Neuronal stem cell (in vitro differentiated cells): ENCODE measurements around the gene NSD1.
A peak's percentile ranks its signal among the peaks of the same experiment; 100 is the strongest.
"Not testable (repeated sequence)": the region's sequence is repeated elsewhere in the genome, so short reads cannot be mapped to it uniquely, and the experiment has no call there.

Experiments used
- DNase-seq: peaks from one replicate; pipeline ENCODE4 v3.0.0-alpha.2; 2013; ENCODE audit warnings: low spot score
- H2AFZ ChIP-seq: one replicate; pipeline ENCODE4 v1.6.1; 2013; ENCODE audit warnings: mild to moderate bottlenecking, low read length, inconsistent platforms
- H2AK5ac ChIP-seq: 2 replicates; pipeline ENCODE4 v1.6.1; 2013; ENCODE audit warnings: low read depth, mild to moderate bottlenecking, inconsistent platforms, low read length, moderate library complexity, mixed read lengths
- H2BK120ac ChIP-seq: 2 replicates; pipeline ENCODE4 v1.6.1; 2013; ENCODE audit warnings: low read depth, mild to moderate bottlenecking, inconsistent platforms, low read length, moderate library complexity, mixed read lengths
- H2BK12ac ChIP-seq: one replicate; pipeline ENCODE4 v1.6.1; 2013; ENCODE audit warnings: low read length, inconsistent platforms
- H2BK15ac ChIP-seq: 2 replicates; pipeline ENCODE4 v1.6.1; 2013; ENCODE audit warnings: mild to moderate bottlenecking, low read length, inconsistent platforms, mixed read lengths
- H2BK5ac ChIP-seq: one replicate; pipeline ENCODE4 v1.6.1; 2013; ENCODE audit warnings: inconsistent platforms, mild to moderate bottlenecking, low read length, moderate library complexity
- H3K14ac ChIP-seq: one replicate; pipeline ENCODE4 v1.6.1; 2013; ENCODE audit warnings: low read length, inconsistent platforms
- H3K18ac ChIP-seq: 2 replicates; pipeline ENCODE4 v1.6.1; 2013; ENCODE audit warnings: low read length, inconsistent platforms
- H3K23ac ChIP-seq: 2 replicates; pipeline ENCODE4 v1.6.1; 2013; ENCODE audit warnings: low read depth, mild to moderate bottlenecking, mixed read lengths, low read length, inconsistent platforms; ENCODE audit not compliant: poor library complexity
- H3K27ac ChIP-seq: replicated peaks from 3 replicates; pipeline ENCODE4 v1.5.1; 2013; ENCODE audit warnings: low read length, inconsistent platforms
- H3K27me3 ChIP-seq, 3 experiments: 2 replicates each; pipeline ENCODE4 v1.6.1; 2013; ENCODE audit warnings: low read length in 3 of 3, mild to moderate bottlenecking in 2 of 3, inconsistent platforms in 1 of 3, low read depth in 1 of 3, mixed read lengths in 1 of 3, moderate library complexity in 1 of 3; ENCODE audit not compliant: control insufficient read depth in 3 of 3, insufficient read depth in 3 of 3
- H3K36me3 ChIP-seq, 2 donors: replicated peaks in 1 of 2; 2 replicates each; pipeline ENCODE4 v1.6.1; 2013; ENCODE audit warnings: low read length in 2 of 2; ENCODE audit not compliant: control insufficient read depth in 2 of 2, insufficient read depth in 2 of 2
- H3K4ac ChIP-seq: 2 replicates; pipeline ENCODE4 v1.6.1; 2013; ENCODE audit warnings: inconsistent platforms, mild to moderate bottlenecking, low read length, moderate library complexity
- H3K4me1 ChIP-seq, 2 donors: 1 replicate in 1 of 2; 2 replicates in 1 of 2; pipeline ENCODE4 v1.6.1; 2013; ENCODE audit warnings: low read length in 2 of 2, low read depth in 1 of 2; ENCODE audit not compliant: control insufficient read depth in 2 of 2, insufficient read depth in 1 of 2
- H3K4me2 ChIP-seq: one replicate; pipeline ENCODE4 v1.6.1; 2013; ENCODE audit warnings: mild to moderate bottlenecking, low read length, inconsistent platforms; ENCODE audit not compliant: insufficient read depth, poor library complexity, severe bottlenecking
- H3K4me3 ChIP-seq, 2 donors: 2 replicates each; pipeline ENCODE4 v1.5.1; 2013; ENCODE audit warnings: low read length in 2 of 2, mild to moderate bottlenecking in 2 of 2, inconsistent platforms in 1 of 2, moderate library complexity in 1 of 2
- H3K79me1 ChIP-seq: one replicate; pipeline ENCODE4 v1.6.1; 2013; ENCODE audit warnings: low read depth, mild to moderate bottlenecking, inconsistent platforms, low read length, moderate library complexity
- H3K9ac ChIP-seq: one replicate; pipeline ENCODE4 v1.6.1; 2013; ENCODE audit warnings: mild to moderate bottlenecking, low read depth, low read length, inconsistent platforms; ENCODE audit not compliant: poor library complexity
- H3K9me3 ChIP-seq, 2 donors: replicated peaks in 1 of 2; 2 replicates each; pipeline versions ENCODE3 to v1.6.1; 2013; ENCODE audit warnings: low read length in 2 of 2, mild to moderate bottlenecking in 2 of 2, inconsistent platforms in 1 of 2, low read depth in 1 of 2, mixed read lengths in 1 of 2, moderate library complexity in 1 of 2; ENCODE audit not compliant: control insufficient read depth in 2 of 2, insufficient read depth in 1 of 2
- H4K8ac ChIP-seq: one replicate; pipeline ENCODE4 v1.6.1; 2013; ENCODE audit warnings: low read depth, mild to moderate bottlenecking, inconsistent platforms, low read length, moderate library complexity
- H4K91ac ChIP-seq: one replicate; pipeline ENCODE4 v1.6.1; 2013; ENCODE audit warnings: low read length, low read depth, mild to moderate bottlenecking, inconsistent platforms; ENCODE audit not compliant: poor library complexity
- WGBS, 2 donors: extraction: QIAGEN DNeasy Blood & Tissue Kit; methylation state at CpG; one replicate each; pipeline ENCODE4 v1.1.7; 2013; ENCODE audit warnings: missing lambda C conversion rate in 2 of 2, mixed read lengths in 1 of 2; ENCODE audit not compliant: insufficient read length in 2 of 2, insufficient replicate concordance in 1 of 2; ENCODE audit errors: extremely low coverage in 2 of 2; 5-methylcytosine and 5-hydroxymethylcytosine counted together

NSD1 gene

GRCh38 chr5:177306103-177306640 is 172.6 kb downstream of the NSD1 start:
- H2BK15ac ChIP-seq, DNase-seq, H3K9ac ChIP-seq, H2BK120ac ChIP-seq, H2BK5ac ChIP-seq, H4K8ac ChIP-seq, H3K4me3 ChIP-seq, H2BK12ac ChIP-seq, H3K23ac ChIP-seq, H3K4ac ChIP-seq, H4K91ac ChIP-seq, H2AK5ac ChIP-seq, H2AFZ ChIP-seq, H3K27ac ChIP-seq, H3K18ac ChIP-seq, H3K27me3 ChIP-seq, H3K9me3 ChIP-seq, H3K14ac ChIP-seq, H3K4me2 ChIP-seq: not testable (repeated sequence)
- no CpG with 5 or more reads among the region's 11 CpGs for WGBS, 2 donors
- Histone ChIP-seq H3K36me3 (peaks cover 25 to 68% of the 10 kb centered on the region in 2 donors), H3K4me1 (peaks cover 15 to 24% of the 10 kb centered on the region in 2 donors), H3K79me1 (peaks cover 14% of the 10 kb centered on the region)

GRCh38 chr5:177306674-177307543 is 173.3 kb downstream of the NSD1 start:
- no peak overlapping the region for H2AFZ ChIP-seq
- no peak overlapping the region for H2BK5ac ChIP-seq
- no peak overlapping the region for H3K4me2 ChIP-seq
- peak overlapping the region; percentile 56 for H3K23ac ChIP-seq
- peaks cover 19 to 61% of the 10 kb centered on the region in 2 donors for H3K36me3 ChIP-seq
- H3K27ac ChIP-seq = no peak overlapping the region
- H4K8ac ChIP-seq = no peak overlapping the region
- peaks cover 0 to 8% (median 0%) of the 10 kb centered on the region in 3 experiments for H3K27me3 ChIP-seq
- H2BK120ac ChIP-seq = no peak overlapping the region
- H3K9ac ChIP-seq = no peak overlapping the region
- H3K4me3 ChIP-seq = no peak overlapping the region
- H2BK15ac ChIP-seq = no peak overlapping the region
- no peak overlapping the region for H4K91ac ChIP-seq
- no peaks in the 10 kb centered on the region for H3K9me3 ChIP-seq
- no peak overlapping the region for H3K18ac ChIP-seq
- WGBS, 2 donors = no CpG with 5 or more reads among the region's 15 CpGs
- no peak for DNase-seq
- H3K4me1 ChIP-seq = peaks cover 15 to 24% of the 10 kb centered on the region in 2 donors
- H3K14ac ChIP-seq = no peak overlapping the region
- H3K79me1 ChIP-seq = peaks cover 14% of the 10 kb centered on the region
- no peak overlapping the region for H3K4ac ChIP-seq
- H2BK12ac ChIP-seq = no peak overlapping the region
- H2AK5ac ChIP-seq = no peak overlapping the region

DNA sequence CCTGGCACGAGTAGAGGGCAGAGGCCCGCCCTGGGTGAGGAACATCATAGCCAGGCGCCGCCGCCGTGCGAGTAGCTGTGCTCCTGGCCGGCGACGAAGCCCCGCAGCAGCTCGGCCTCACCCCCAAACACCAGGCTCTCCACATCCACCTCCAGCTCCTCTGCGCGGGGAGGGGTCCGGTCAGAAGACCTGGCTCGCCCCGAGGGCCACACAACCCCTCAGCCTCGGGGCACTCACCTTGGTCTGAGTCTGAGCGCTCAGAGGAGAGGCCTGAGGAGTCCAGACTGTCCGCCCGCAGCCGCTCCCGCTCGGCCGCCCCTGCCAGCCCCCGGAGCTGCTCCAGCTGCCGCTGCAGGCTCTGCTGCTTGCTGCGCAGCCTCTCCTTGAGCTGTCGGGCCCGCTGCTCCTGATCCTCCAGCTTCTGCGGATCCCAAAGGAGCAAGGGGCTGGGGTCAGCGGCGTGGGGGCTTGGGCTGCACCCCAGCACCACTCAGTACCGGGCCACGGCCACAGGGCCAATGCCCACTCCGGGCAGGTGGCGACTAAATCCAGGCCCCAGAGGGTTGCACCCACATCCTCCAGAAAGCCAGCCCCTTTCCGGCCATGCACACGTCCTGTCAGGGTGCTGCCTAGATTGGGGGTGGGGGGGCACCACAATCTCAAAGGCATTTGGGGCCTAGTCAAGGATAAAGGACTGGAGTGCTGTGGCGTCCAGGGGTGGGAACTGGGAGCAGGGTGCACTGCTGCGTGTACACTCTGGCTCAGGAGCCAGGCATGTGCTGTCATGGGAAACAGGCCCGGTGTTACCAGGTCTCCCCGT is 174.2 kb downstream of the NSD1 start:
- no peak overlapping the region for H3K4me2 ChIP-seq
- WGBS, 2 donors = no CpG with 5 or more reads among the region's 43 CpGs

More for the DNA sequence above, 174.2 kb downstream of the NSD1 start:
- Histone ChIP-seq H3K4ac (no peak overlapping the region), H2BK15ac (no peak overlapping the region), H3K27ac (no peak overlapping the region), H2AFZ (no peak overlapping the region), H3K4me1 (peaks cover 15 to 21% of the 10 kb centered on the region in 2 donors), H3K14ac (no peak overlapping the region), H3K36me3 (peaks cover 19 to 57% of the 10 kb centered on the region in 2 donors), H3K23ac (peak overlapping the region; percentile 67), H3K27me3 (peaks cover 0 to 6% (median 0%) of the 10 kb centered on the region in 3 experiments), H2BK5ac (no peak overlapping the region), H2BK12ac (no peak overlapping the region), H2BK120ac (no peak overlapping the region), H3K4me3 (no peak overlapping the region), H3K18ac (no peak overlapping the region), H3K79me1 (peaks cover 14% of the 10 kb centered on the region), H4K8ac (no peak overlapping the region), H3K9ac (peak overlapping the region; percentile 50), H2AK5ac (no peak overlapping the region), H3K9me3 (no peaks in the 10 kb centered on the region), H4K91ac (no peak overlapping the region)
- no peak for DNase-seq
